Amniotic epithelial cell (primary cell): ENCODE measurements around the gene ENKUR.

Experiments used
- DNase-seq: peaks from one replicate; pipeline ENCODE4 v3.0.0-alpha.2; 2010; ENCODE audit warnings: low read depth

ENKUR gene

GRCh38 chr10:24947304-24948097 is 68.5 kb downstream of the ENKUR start:
- peak; percentile 57 for DNase-seq

GRCh38 chr10:24944512-24945255 is 71.3 kb downstream of the ENKUR start:
- DNase-seq: peak; percentile 96

- no peak for DNase-seq
These were observed 77.4 kb downstream of the ENKUR start for GRCh38 chr10:24938525-24938924.

- DNase-seq: no peak
These were observed 77.9 kb downstream of the ENKUR start for GRCh38 chr10:24938076-24938475.

- DNase-seq: no peak
These were observed 80.3 kb downstream of the ENKUR start for GRCh38 chr10:24935504-24936292.
